Endothelial cell of umbilical vein (primary cell): ENCODE results near the gene DSG2. TPM values are rescaled to one million over a fixed set of nuclear protein-coding genes. Genes with fewer than 3 reads are reported as not detected.

Source experiments
- BruUV-seq: library from RNA; stranded (reverse); fragments of 400-500 nt; replicated peaks from 2 replicates; lab custom pipeline; 2021; lab: Mats Ljungman, UMichigan
- CTCF ChIA-PET: fragments of 300-600, 350-600 bp; sonication (Branson Sonifier 250); formaldehyde crosslinking; loops from one replicate; lab custom pipeline; 2021; ENCODE audit warnings: antibody characterized with exemption, inconsistent platforms; lab: Charles Lee
- POLR2A ChIA-PET: fragments of 300-600, 350-600 bp; sonication (Branson Sonifier 250); formaldehyde crosslinking; loops from one replicate; lab custom pipeline; 2021; ENCODE audit warnings: antibody characterized with exemption, inconsistent platforms; lab: Charles Lee
- DNase-seq: peaks from one replicate; pipeline ENCODE4 v3.0.0-alpha.2; 2011; ENCODE audit warnings: low read depth, low spot score
- FAIRE-seq: peaks from 2 replicates; lab custom pipeline; 2011; peaks lifted over from hg19 to GRCh38; lab: Jason Lieb, UNC
- H2AFZ ChIP-seq: 2 replicates; pipeline ENCODE4 v1.6.0; 2012; ENCODE audit warnings: low read depth, low read length, control low read depth, inconsistent platforms
- H3K27ac ChIP-seq: 2 replicates; pipeline ENCODE4 v1.5.1; 2011; ENCODE audit warnings: low read depth, mild to moderate bottlenecking, control low read depth, low read length, moderate library complexity; ENCODE audit not compliant: insufficient read depth
- H3K27me3 ChIP-seq, 2 experiments: 2 replicates each; pipeline versions ENCODE4 v1.6.0 to v1.6.1; 2011; ENCODE audit warnings: low read length in 2 of 2, mixed read lengths in 1 of 2; ENCODE audit not compliant: control insufficient read depth in 2 of 2, insufficient read depth in 2 of 2
- H3K36me3 ChIP-seq, 2 experiments: 2 replicates in 1 of 2; 3 replicates in 1 of 2; pipeline ENCODE4 v1.5.1; 2011; ENCODE audit warnings: low read length in 2 of 2, mild to moderate bottlenecking in 1 of 2, moderate library complexity in 1 of 2; ENCODE audit not compliant: control insufficient read depth in 2 of 2, insufficient read depth in 2 of 2; ENCODE audit errors: extremely low read depth in 1 of 2
- H3K4me1 ChIP-seq: 3 replicates; pipeline ENCODE4 v1.5.1; 2011; ENCODE audit warnings: mild to moderate bottlenecking, low read length; ENCODE audit not compliant: control insufficient read depth, insufficient read depth; ENCODE audit errors: extremely low read depth
- H3K4me2 ChIP-seq: 2 replicates; pipeline ENCODE4 v1.6.1; 2011; ENCODE audit warnings: low read length, control low read depth, mixed read lengths; ENCODE audit not compliant: insufficient read depth
- H3K4me3 ChIP-seq, 3 experiments: fragments of 200-600 bp in 1 of 3; sonication (generic), shearing (Covaris generic) in 1 of 3; replicated peaks in 1 of 3; 2 replicates each; pipeline ENCODE4 v1.5.1; 2011 to 2016; ENCODE audit warnings: control low read depth in 3 of 3, low read length in 3 of 3, mild to moderate bottlenecking in 2 of 3, inconsistent platforms in 1 of 3, low read depth in 1 of 3, moderate library complexity in 1 of 3; ENCODE audit not compliant: insufficient read depth in 1 of 3
- H3K79me2 ChIP-seq: 2 replicates; pipeline ENCODE4 v1.6.0; 2012; ENCODE audit warnings: low read length, inconsistent platforms; ENCODE audit not compliant: control insufficient read depth, insufficient read depth
- H3K9ac ChIP-seq: replicated peaks from 2 replicates; pipeline ENCODE3; 2011; ENCODE audit warnings: low read length, control low read depth; ENCODE audit not compliant: insufficient read depth; ENCODE audit errors: extremely low read depth
- H3K9me1 ChIP-seq: replicated peaks from 3 replicates; pipeline ENCODE4 v1.6.0; 2011; ENCODE audit warnings: mild to moderate bottlenecking, low read length; ENCODE audit not compliant: control insufficient read depth, insufficient read depth; ENCODE audit errors: extremely low read depth
- H3K9me3 ChIP-seq: replicated peaks from 2 replicates; pipeline ENCODE4 v1.5.1; 2012; ENCODE audit warnings: low read length, inconsistent platforms; ENCODE audit not compliant: control insufficient read depth, insufficient read depth
- H4K20me1 ChIP-seq: replicated peaks from 2 replicates; pipeline ENCODE3; 2011; ENCODE audit warnings: mild to moderate bottlenecking, low read length; ENCODE audit not compliant: control insufficient read depth, insufficient read depth; ENCODE audit errors: extremely low read depth
- CTCF ChIP-seq, 2 donors: IDR thresholded peaks; 1 replicate in 1 of 2; 2 replicates in 1 of 2; pipeline ENCODE4 v1.5.1; 2011; ENCODE audit warnings: low read length in 2 of 2, mild to moderate bottlenecking in 2 of 2, moderate library complexity in 2 of 2, control low read depth in 1 of 2, inconsistent platforms in 1 of 2, low read depth in 1 of 2; ENCODE audit not compliant: insufficient read depth in 1 of 2; ENCODE audit errors: extremely low read depth in 1 of 2
- GATA2 ChIP-seq: IDR thresholded peaks from 2 replicates; pipeline ENCODE4 v1.7.0; 2011; ENCODE audit warnings: low read depth, mild to moderate bottlenecking, moderate library complexity, mixed read lengths, low read length; ENCODE audit not compliant: insufficient read length, insufficient read depth
- JUN ChIP-seq: IDR thresholded peaks from 2 replicates; pipeline ENCODE4 v1.6.1; 2011; ENCODE audit warnings: borderline replicate concordance, low read depth; ENCODE audit not compliant: insufficient read length, insufficient read depth
- MYC ChIP-seq: IDR thresholded peaks from one replicate; pipeline ENCODE4 v1.6.1; 2011; ENCODE audit warnings: mild to moderate bottlenecking, low read depth, low read length
- POLR2AphosphoS5 ChIP-seq: IDR thresholded peaks from 2 replicates; pipeline ENCODE4 v1.6.1; 2012; ENCODE audit warnings: low read depth, mild to moderate bottlenecking, control low read depth, low read length, moderate library complexity; ENCODE audit not compliant: insufficient read depth
- dilution Hi-C: fragments of 300-500 bp; cut with MboI; formaldehyde crosslinking; loops from one replicate; pipeline ENCODE4 v1.15.0; 2019; ENCODE audit warnings: low sequenced_read_pairs; ENCODE audit not compliant: extremely low pct_ligation_motif_present
- intact Hi-C: fragments of 100-400 bp; cut with micrococcal nuclease; formaldehyde crosslinking; loops from one replicate; pipeline ENCODE4 v1.10.0; 2022
- polyA plus RNA-seq, 4 experiments: library from polyadenylated mRNA; depleted of rRNA in 3 of 4; stranded (reverse) in 3 of 4; unstranded in 1 of 4; fragments of >200 nt; gene quantifications; 2 replicates each; pipeline versions ENCODE4 v1.2.1 to v1.2.3, GENCODE V29; 2011 to 2012; ENCODE audit warnings: missing spikeins in 1 of 4
- total RNA-seq: library from RNA; stranded (reverse); gene quantifications from 2 replicates; pipeline ENCODE4 v1.2.3, GENCODE V29; 2021

The DSG2 gene
- total and polyA plus RNA-seq, 2 donors (not counting 3 experiments of a cell fraction or from before 2014, with no cell fraction given) = 0.04 TPM

- peaks cover 0 to 6% of the 10 kb centered on the region in 2 experiments for H3K27me3 ChIP-seq
- intact Hi-C loops = no loop called here
- no peak overlapping the region for H2AFZ ChIP-seq
- FAIRE-seq = no peak
- H3K9ac ChIP-seq = no peak overlapping the region
- no peaks in the 10 kb centered on the region for H3K9me1 ChIP-seq
- no peak for TF ChIP-seq GATA2
- TF ChIP-seq MYC = no peak
- no peak for TF ChIP-seq POLR2AphosphoS5
- no peak for TF ChIP-seq JUN
- no peak for TF ChIP-seq CTCF (IDR thresholded peaks at IDR 0.05; ENCODE audit: extremely low read depth in 1 of 2, insufficient read depth in 1 of 2, low read depth in 1 of 2, low read length in 2 of 2)
- POLR2A ChIA-PET = no interaction called here
- CTCF ChIA-PET = interaction anchor here (0.5 to 1.0 kb wide), 2 partner anchors 15 to 69 kb away, joined by 3 to 5 read pairs; no protein-coding TSS in a partner anchor
- DNase-seq = no peak
- no peak overlapping the region for H3K27ac ChIP-seq
- dilution Hi-C loops = no loop called here
- no peaks in the 10 kb centered on the region for H3K4me1 ChIP-seq
- no TSS peak for BruUV-seq
- no peak overlapping the region for H3K4me2 ChIP-seq
- no peaks in the 10 kb centered on the region for H3K36me3 ChIP-seq
- no peaks in the 10 kb centered on the region for H4K20me1 ChIP-seq
- H3K79me2 ChIP-seq = no peaks in the 10 kb centered on the region
- H3K9me3 ChIP-seq = no peaks in the 10 kb centered on the region
- no peak overlapping the region for H3K4me3 ChIP-seq
These were observed 98.3 kb downstream of the DSG2 start for GRCh38 chr18:31596081-31596872.
